HG03432 (cell line): ENCODE measurements around the gene HOXD10.
A peak's percentile ranks its signal among the peaks of the same experiment; 100 is the strongest.

Source experiments
- ATAC-seq: cut with Tn5 transposase; IDR thresholded peaks from one replicate; pipeline ENCODE4 v1.9.1; 2021; ENCODE audit warnings: mild to moderate bottlenecking, moderate library complexity; ENCODE audit not compliant: unreplicated experiment

Gene HOXD10

GRCh38 chr2:176105730-176106580, 10.6 kb upstream of the HOXD10 start:
- ATAC-seq, result no peak

GRCh38 chr2:176106581-176107539, 9.7 kb upstream of the HOXD10 start, which contains the start of gene HOXD11:
TSS of gene HOXD11 (plus strand) at chr2:176107280. CDS start at chr2:176107356, 76 bp downstream.
- peak; percentile 43 for ATAC-seq

DNA sequence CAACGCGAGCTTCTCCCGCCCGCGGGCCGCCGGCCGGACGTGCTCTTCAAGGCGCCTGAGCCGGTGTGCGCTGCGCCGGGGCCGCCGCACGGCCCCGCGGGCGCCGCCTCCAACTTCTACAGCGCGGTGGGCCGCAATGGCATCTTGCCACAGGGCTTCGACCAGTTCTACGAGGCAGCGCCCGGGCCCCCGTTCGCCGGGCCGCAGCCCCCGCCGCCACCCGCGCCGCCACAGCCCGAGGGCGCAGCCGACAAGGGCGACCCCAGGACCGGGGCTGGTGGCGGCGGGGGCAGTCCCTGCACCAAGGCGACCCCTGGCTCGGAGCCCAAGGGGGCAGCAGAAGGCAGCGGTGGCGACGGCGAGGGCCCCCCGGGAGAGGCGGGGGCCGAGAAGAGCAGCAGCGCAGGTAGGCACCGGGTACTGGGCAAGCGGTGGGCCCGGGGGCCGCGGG, 8.8 kb upstream of the HOXD10 start:
- no peak for ATAC-seq

DNA sequence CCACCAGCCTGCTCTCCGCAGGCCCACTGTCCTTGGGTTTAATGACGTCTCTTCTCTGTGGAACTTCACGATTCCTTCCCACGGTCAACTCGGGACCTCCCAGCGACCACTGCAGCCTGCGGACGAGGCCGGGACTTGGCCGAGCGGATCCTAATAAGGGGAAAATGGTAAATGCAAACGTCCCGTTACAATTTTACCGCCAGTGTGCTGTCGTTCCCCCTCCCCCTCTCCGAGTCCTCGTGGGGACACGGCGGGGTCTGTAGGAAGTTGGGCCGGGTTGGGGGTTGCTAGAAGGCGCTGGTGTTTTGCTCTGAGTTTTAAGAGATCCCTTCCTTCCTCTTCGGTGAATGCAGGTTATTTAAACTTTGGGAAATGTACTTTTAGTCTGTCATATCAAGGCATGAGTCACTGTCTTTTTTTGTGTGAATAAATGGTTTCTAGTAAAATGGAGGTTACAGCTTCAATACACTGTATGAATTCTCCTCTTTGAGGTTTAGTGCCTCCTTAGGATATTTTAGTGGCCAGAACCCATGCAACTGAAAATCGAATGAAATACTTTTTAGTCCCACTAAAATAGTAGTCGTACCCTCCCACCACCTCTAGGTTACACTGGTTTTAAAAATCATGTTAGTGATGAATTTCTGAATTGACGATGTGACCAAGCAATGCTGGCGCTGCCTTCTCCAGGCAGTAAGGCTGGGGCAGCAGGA, 7.2 kb upstream of the HOXD10 start:
- no peak for ATAC-seq

GRCh38 chr2:176109946-176110345, 6.6 kb upstream of the HOXD10 start:
- no peak for ATAC-seq

DNA sequence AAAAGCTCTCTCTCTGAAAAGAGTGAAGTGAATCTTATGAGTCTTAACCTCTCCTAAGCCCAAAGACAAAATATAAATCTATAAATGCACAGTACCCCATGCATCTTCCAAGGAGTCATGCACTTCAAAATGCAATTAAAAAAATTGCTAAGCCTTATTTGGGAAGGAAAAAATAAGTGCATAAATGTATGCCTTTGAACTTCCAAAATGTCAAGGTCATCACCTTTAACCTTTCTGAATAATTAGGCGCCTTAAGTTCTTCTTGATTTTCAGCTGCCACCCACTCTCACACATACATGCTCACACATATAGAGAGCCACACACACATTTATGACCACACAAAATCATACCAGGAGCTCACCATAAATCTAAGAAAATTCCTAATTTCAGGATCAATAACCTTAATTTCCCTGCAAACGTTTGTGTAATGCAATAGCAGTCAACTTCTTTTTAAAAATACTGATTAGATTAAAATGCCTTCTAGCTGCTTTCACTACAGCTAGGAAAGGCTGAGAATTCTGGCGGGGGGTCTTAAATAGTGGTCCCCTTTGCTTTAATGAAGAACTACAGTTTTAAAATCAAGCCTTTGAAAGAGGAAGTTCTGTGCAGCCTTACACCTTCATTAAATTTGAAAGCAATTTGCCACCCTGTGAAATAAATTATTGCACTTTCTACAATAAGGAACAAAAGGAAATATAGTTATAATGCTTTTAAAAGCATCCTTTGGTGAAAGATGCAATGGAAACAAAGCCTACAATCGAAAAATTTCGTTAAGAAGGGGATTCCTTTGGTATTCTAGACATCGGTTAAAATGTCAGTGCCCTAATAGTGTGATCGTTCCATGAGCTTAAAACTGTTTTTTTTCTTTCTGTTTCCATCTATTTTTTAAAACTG, 5.9 kb upstream of the HOXD10 start:
- ATAC-seq, result no peak

DNA sequence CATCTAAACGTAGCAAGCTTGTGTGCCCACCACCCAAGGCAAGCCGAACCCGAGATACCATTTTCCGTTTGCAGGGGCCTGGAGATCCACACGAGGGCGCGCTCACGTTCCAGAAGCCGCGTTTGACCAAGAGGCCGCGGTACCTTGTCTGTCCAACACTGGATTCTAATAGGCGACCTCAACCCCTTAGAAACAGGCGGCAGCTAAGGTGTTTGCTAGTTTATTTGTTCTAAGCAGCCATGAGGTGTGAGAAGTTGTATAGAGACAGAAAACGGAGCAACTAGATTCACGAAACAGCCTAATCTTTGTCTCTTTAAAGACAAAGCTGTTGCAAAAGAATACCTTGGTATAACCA, 5.3 kb upstream of the HOXD10 start:
- peak; percentile 53 for ATAC-seq

DNA sequence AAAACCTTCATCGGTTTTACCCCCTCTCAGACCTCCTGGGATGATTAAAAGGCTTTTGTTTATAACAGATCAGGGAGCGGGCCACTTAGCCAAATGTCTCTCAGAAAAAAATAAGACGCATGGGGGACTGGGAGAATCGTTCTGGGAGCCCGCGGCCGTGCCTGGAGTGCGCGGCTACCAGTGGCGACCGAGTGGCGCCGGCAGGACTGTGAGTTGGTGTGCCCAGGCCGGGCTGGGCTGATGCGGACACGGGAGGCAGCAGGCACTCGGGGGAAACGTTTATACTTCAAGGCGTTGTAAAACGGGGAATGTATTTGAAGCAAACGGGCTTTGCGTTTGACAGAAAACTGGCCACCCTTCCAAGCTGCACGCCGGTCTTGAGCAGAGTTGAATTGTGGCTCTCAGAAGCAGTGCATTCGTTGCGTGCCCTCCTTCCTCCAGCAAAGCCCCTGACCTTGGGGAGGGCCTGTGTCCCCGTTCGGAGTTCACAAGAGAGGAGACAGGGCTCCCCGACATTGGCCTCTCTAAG, 4.7 kb upstream of the HOXD10 start:
- no peak for ATAC-seq

- ATAC-seq, result no peak
These were observed 3.9 kb upstream of the HOXD10 start for GRCh38 chr2:176112375-176113302.

- no peak for ATAC-seq
These were observed 2.3 kb upstream of the HOXD10 start for GRCh38 chr2:176114120-176114929.

GRCh38 chr2:176114930-176115625, 1.5 kb upstream of the HOXD10 start:
- no peak for ATAC-seq

GRCh38 chr2:176117162-176117822, 714 bp downstream of the HOXD10 start:
- ATAC-seq, result no peak

DNA sequence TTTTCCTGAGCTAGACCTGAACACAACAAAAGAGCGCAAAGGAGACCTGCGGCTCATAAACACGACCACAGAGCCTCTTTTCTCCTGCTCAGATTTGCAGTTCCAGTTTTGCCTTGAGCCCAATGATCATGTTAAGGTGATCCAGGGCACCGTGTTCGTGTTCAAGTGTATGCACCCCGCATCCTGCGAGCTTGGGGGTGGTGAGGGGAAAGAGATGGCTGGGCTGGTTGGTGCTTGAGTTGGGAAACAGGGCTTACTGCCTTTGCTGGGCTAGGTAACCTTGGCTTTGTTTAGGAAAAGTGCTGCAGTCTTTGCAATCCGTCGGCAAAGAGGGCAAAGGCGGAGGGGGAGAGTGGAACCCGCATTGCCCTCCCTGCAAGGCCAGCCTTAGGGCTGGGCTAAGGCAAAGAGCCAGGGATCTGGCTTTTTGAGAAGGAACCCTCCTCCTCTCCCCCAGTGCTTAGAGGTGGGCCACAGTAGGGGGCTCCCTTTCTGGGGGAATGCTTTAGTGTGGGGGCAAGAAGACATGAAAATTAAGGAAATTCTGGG, 1.3 kb downstream of the HOXD10 start:
- no peak for ATAC-seq

- no peak for ATAC-seq
These were observed 2.2 kb downstream of the HOXD10 start for GRCh38 chr2:176118601-176119339.

DNA sequence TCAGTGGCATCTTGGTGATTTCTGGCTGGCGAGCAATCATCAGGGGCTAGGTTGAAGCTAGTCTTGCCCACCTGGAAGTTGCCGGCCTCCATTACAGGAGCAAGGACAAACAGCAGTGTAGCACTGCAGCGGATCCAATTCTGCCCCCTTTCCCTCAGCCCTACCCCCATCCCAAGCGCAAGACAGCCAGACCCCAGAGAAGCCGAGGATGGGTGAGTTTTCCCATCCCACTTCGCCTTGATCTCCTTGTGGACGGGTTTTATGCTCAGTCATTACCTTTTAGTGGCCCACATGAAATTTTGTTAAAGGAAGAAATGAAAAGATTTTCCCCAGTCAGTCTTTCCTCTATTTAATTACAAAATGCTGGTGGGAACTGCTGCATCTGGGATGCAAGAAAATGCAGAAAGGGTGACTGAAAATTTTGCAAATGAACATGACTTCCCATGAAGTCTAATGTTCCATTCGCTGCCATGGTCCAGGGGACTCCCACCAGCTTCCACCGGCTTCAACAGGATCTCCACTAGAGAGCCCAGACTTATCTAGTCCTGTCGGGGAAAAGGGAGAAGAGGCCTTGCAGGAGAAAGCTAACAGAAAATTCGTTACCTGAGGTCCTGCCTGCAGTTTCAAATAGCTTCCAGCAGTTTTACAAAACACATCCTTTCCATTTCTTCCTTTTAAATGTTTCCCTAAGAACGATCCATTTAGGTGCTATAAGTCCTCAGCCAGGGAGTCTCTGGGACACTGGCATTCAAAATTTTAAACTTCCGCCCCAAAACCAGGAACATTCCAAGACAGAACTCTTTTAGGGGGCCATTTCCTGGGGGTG, 4.0 kb downstream of the HOXD10 start:
- ATAC-seq, result no peak
